IMR-90 (cell line): ENCODE results near the gene STXBP2. TPM values are rescaled to one million over a fixed set of nuclear protein-coding genes. Genes with fewer than 3 reads are reported as not detected.

Experiments used
- ATAC-seq: fragments of 200-7000 bp; cut with Tn5 transposase; 2 replicates; pipeline ENCODE4 v1.9.1; 2020; ENCODE audit warnings: low read depth, mild to moderate bottlenecking, moderate library complexity
- BruUV-seq: library from RNA; stranded (reverse); fragments of 400-500 nt; replicated peaks from 2 replicates; lab custom pipeline; 2021; lab: Mats Ljungman, UMichigan
- CTCF ChIA-PET: fragments of 300-600 bp; formaldehyde crosslinking; extraction: SDS; loops from one replicate; lab custom pipeline; 2021; ENCODE audit warnings: antibody characterized with exemption; lab: Yijun Ruan, JAX
- POLR2A ChIA-PET: fragments of 300-600 bp; sonication (Branson Sonifier 250); formaldehyde crosslinking; loops from one replicate; lab custom pipeline; 2022; ENCODE audit warnings: antibody characterized with exemption; ENCODE audit not compliant: unreplicated experiment; lab: Charles Lee
- DNase-seq: peaks from one replicate; pipeline ENCODE4 v3.0.0; 2013
- H2AFZ ChIP-seq: replicated peaks from 2 replicates; pipeline ENCODE3; 2013; ENCODE audit warnings: low read length, mild to moderate bottlenecking; ENCODE audit not compliant: poor library complexity
- H2AK5ac ChIP-seq: 2 replicates; pipeline ENCODE4 v1.6.1; 2013; ENCODE audit warnings: low read depth, low read length, inconsistent platforms
- H2AK9ac ChIP-seq: replicated peaks from 2 replicates; pipeline ENCODE3; 2013; ENCODE audit warnings: mild to moderate bottlenecking, low read depth, low read length, moderate library complexity; ENCODE audit not compliant: poor library complexity
- H2BK120ac ChIP-seq: 2 replicates; pipeline ENCODE4 v1.6.1; 2013; ENCODE audit warnings: low read depth, low read length, inconsistent platforms
- H2BK15ac ChIP-seq: 3 replicates; pipeline ENCODE4 v1.6.1; 2013; ENCODE audit warnings: low read depth, low read length, inconsistent platforms
- H2BK20ac ChIP-seq: 2 replicates; pipeline ENCODE4 v1.6.1; 2013; ENCODE audit warnings: low read depth, mild to moderate bottlenecking, inconsistent platforms, low read length, moderate library complexity
- H2BK5ac ChIP-seq: 2 replicates; pipeline ENCODE4 v1.6.1; 2013; ENCODE audit warnings: mild to moderate bottlenecking, low read depth, low read length, inconsistent platforms; ENCODE audit not compliant: poor library complexity, severe bottlenecking
- H3K14ac ChIP-seq: replicated peaks from 2 replicates; pipeline ENCODE4 v1.6.1; 2013; ENCODE audit warnings: low read depth, low read length, inconsistent platforms
- H3K18ac ChIP-seq: 2 replicates; pipeline ENCODE4 v1.6.1; 2013; ENCODE audit warnings: low read depth, low read length, control low read depth
- H3K23ac ChIP-seq: 2 replicates; pipeline ENCODE4 v1.6.1; 2013; ENCODE audit warnings: low read depth, low read length, inconsistent platforms
- H3K27ac ChIP-seq: 2 replicates; pipeline ENCODE4 v1.5.1; 2013; ENCODE audit warnings: mild to moderate bottlenecking, control low read depth, low read length; ENCODE audit not compliant: insufficient read depth
- H3K27me3 ChIP-seq: 2 replicates; pipeline ENCODE4 v1.6.1; 2013; ENCODE audit warnings: low read length; ENCODE audit not compliant: control insufficient read depth, insufficient read depth
- H3K36me3 ChIP-seq: 2 replicates; pipeline ENCODE4 v1.6.1; 2013; ENCODE audit warnings: low read length, mixed read lengths; ENCODE audit not compliant: control insufficient read depth, insufficient read depth
- H3K4ac ChIP-seq: 2 replicates; pipeline ENCODE4 v1.6.1; 2013; ENCODE audit warnings: low read depth, low read length, inconsistent platforms
- H3K4me1 ChIP-seq: 2 replicates; pipeline ENCODE4 v1.6.1; 2013; ENCODE audit warnings: low read length, mixed read lengths; ENCODE audit not compliant: control insufficient read depth, insufficient read depth
- H3K4me2 ChIP-seq: 2 replicates; pipeline ENCODE4 v1.6.1; 2013; ENCODE audit warnings: low read depth, mild to moderate bottlenecking, control low read depth, low read length, moderate library complexity
- H3K4me3 ChIP-seq: 2 replicates; pipeline ENCODE4 v1.5.1; 2013; ENCODE audit warnings: low read depth, mild to moderate bottlenecking, control low read depth, low read length, moderate library complexity; ENCODE audit not compliant: insufficient read depth
- H3K56ac ChIP-seq: 2 replicates; pipeline ENCODE4 v1.6.1; 2013; ENCODE audit warnings: low read length, inconsistent platforms; ENCODE audit not compliant: insufficient read depth; ENCODE audit errors: extremely low read depth
- H3K79me1 ChIP-seq, 2 experiments: 2 replicates each; pipeline ENCODE4 v1.6.1; 2013; ENCODE audit warnings: low read length in 2 of 2, inconsistent platforms in 1 of 2, low read depth in 1 of 2
- H3K9ac ChIP-seq: 2 replicates; pipeline ENCODE4 v1.6.1; 2013; ENCODE audit warnings: low read depth, low read length, control low read depth
- H3K9me1 ChIP-seq: 2 replicates; pipeline ENCODE4 v1.6.1; 2013; ENCODE audit warnings: low read length, inconsistent platforms; ENCODE audit not compliant: insufficient read depth
- H3K9me3 ChIP-seq: 2 replicates; pipeline ENCODE4 v1.6.1; 2013; ENCODE audit warnings: low read length; ENCODE audit not compliant: control insufficient read depth, insufficient read depth
- H4K20me1 ChIP-seq: 2 replicates; pipeline ENCODE4 v1.6.1; 2013; ENCODE audit warnings: low read length, inconsistent platforms; ENCODE audit not compliant: insufficient read depth
- H4K5ac ChIP-seq: 2 replicates; pipeline ENCODE4 v1.6.1; 2013; ENCODE audit warnings: mild to moderate bottlenecking, low read depth, low read length, control low read depth
- H4K8ac ChIP-seq, 2 experiments: 2 replicates each; pipeline ENCODE4 v1.6.1; 2013; ENCODE audit warnings: low read depth in 2 of 2, low read length in 2 of 2, control low read depth in 1 of 2, inconsistent platforms in 1 of 2
- H4K91ac ChIP-seq: 2 replicates; pipeline ENCODE4 v1.6.1; 2013; ENCODE audit warnings: low read depth, low read length, inconsistent platforms; ENCODE audit not compliant: insufficient read depth
- CEBPB ChIP-seq: IDR thresholded peaks from 2 replicates; pipeline ENCODE4 v1.6.1; 2012; ENCODE audit warnings: low read depth, low read length, improper control_type of control experiment
- MAZ ChIP-seq: IDR thresholded peaks from 2 replicates; pipeline ENCODE4 v1.6.1; 2012; ENCODE audit warnings: low read depth, mild to moderate bottlenecking, low read length, improper control_type of control experiment, moderate library complexity, borderline replicate concordance
- POLR2A ChIP-seq: IDR thresholded peaks from 2 replicates; pipeline ENCODE4 v1.6.1; 2012; ENCODE audit warnings: mild to moderate bottlenecking, low read depth, low read length
- RAD21 ChIP-seq: IDR thresholded peaks from 2 replicates; pipeline ENCODE4 v1.6.1; 2012; ENCODE audit warnings: low read length, improper control_type of control experiment
- RCOR1 ChIP-seq: IDR thresholded peaks from 2 replicates; pipeline ENCODE4 v1.6.1; 2012; ENCODE audit warnings: mild to moderate bottlenecking, low read length, improper control_type of control experiment; ENCODE audit not compliant: insufficient replicate concordance
- SMC3 ChIP-seq: fragments of 150-350 bp; IDR thresholded peaks from 2 replicates; pipeline ENCODE4 v1.6.1; 2016; ENCODE audit warnings: low read depth, mild to moderate bottlenecking, antibody characterized with exemption, low read length, moderate library complexity
- WGBS, 2 experiments: methylation state at CpG; one replicate each; pipeline versions ENCODE4 v1.1.5 to v1.1.7; 2013; ENCODE audit warnings: missing lambda C conversion rate in 2 of 2; ENCODE audit not compliant: insufficient read length in 1 of 2; ENCODE audit errors: extremely low coverage in 2 of 2; 5-methylcytosine and 5-hydroxymethylcytosine counted together
- dilution Hi-C: fragments of 300-500 bp; cut with HindIII; formaldehyde crosslinking; loops from one replicate; pipeline ENCODE4 v1.14.3; 2018; ENCODE audit warnings: low sequenced_read_pairs; ENCODE audit not compliant: unreplicated experiment
- in situ Hi-C: fragments of 300-500 bp; cut with MboI; formaldehyde crosslinking; loops from 3 replicates; pipeline ENCODE4 v1.14.3; 2019; ENCODE audit warnings: low sequenced_read_pairs, inconsistent platforms, mixed read lengths
- intact Hi-C: fragments of 100-400 bp; cut with micrococcal nuclease; formaldehyde crosslinking; loops from 2 replicates; pipeline ENCODE4 v1.10.0; 2022
- polyA plus RNA-seq, 3 experiments: library from polyadenylated mRNA; depleted of rRNA; stranded (reverse); fragments of >200 nt; gene quantifications; 2 replicates each; pipeline ENCODE4 v1.2.3, GENCODE V29; 2012; ENCODE audit warnings: low replicate concordance in 1 of 3
- total RNA-seq: library from RNA; depleted of rRNA; stranded (reverse); fragments of >200 nt; gene quantifications from 2 replicates; pipeline ENCODE4 v1.2.3, GENCODE V29; 2012
- TF ChIP-seq, protein P1 (sequence below): fragments of 150-350 bp; IDR thresholded peaks from 2 replicates; pipeline ENCODE4 v1.6.1; 2017; ENCODE audit warnings: mild to moderate bottlenecking, antibody characterized with exemption, low read length, low read depth
- TF ChIP-seq, protein P2 (sequence below): conservative IDR thresholded peaks from 2 replicates; pipeline ENCODE4 v1.5.1; 2012; ENCODE audit warnings: mild to moderate bottlenecking, low read depth, low read length, improper control_type of control experiment

Gene STXBP2
- total and polyA plus RNA-seq, 2 of the 4 experiments (the other 2 are of a cell fraction): 3.9 to 12.6 TPM

DNA sequence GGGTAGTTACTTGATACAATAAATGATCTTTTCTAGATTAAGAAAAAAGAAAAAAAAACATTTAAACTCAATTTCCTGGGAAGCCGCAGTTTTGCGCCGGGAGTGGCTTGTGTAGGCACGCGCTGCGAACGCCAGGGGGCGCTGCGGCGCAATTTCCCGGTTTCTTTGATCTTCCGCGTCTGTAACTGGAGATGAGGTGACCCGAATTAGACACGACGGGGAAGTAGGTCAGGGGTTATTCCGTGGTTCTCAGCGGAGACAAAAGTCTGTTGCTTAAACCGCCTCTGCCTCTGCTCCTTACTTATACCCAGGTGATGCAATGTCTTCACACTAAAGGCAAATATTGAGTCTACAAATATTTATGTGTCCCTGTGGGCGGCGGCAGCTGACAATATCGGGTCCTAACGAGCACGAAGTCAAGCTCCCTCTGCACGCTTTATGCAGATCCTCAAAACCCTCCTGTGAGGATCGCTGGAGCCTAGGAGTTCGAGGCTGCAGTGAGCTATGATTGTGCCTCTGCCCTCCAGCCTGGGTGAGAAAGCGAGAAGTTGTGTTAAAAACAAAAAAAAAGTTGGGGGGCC, 15.2 kb downstream of the STXBP2 start:
- DNase-seq (peak; percentile 60), ATAC-seq (peak; percentile 90)
- Histone ChIP-seq H3K9ac (no peak overlapping the region), H2BK20ac (no peak overlapping the region), H3K27ac (no peak overlapping the region), H3K4ac (no peak overlapping the region), H3K27me3 (peaks cover 6% of the 10 kb centered on the region; the same call in 1 of the 2 replicates), H3K14ac (0 out of 2 replicates have a peak overlapping the region, but pooled peaks have one; percentile 54), H3K9me1 (no peaks in the 10 kb centered on the region), H3K9me3 (no peaks in the 10 kb centered on the region), H4K8ac (peak overlapping the region in 1 of 2 experiments; percentile 31; a peak in 1 of 4 replicates), H3K18ac (no peak overlapping the region), H3K23ac (no peak overlapping the region), H3K4me2 (peak overlapping the region; percentile 70), H3K4me1 (no peaks in the 10 kb centered on the region), H2BK15ac (no peak overlapping the region), H3K79me1 (no peaks in the 10 kb centered on the region), H4K20me1 (no peaks in the 10 kb centered on the region), H3K4me3 (peak overlapping the region; percentile 8; the same call in 1 of the 2 replicates), H2BK5ac (no peak overlapping the region), H4K91ac (no peak overlapping the region), H3K36me3 (no peaks in the 10 kb centered on the region), H2AK9ac (no peak overlapping the region), H2AFZ (peak overlapping the region; percentile 83), H3K56ac (no peak overlapping the region), H2BK120ac (no peak overlapping the region), H4K5ac (peak overlapping the region; percentile 59; the same call in 1 of the 2 replicates), H2AK5ac (no peak overlapping the region)
- ChIA-PET POLR2A (no interaction called here), CTCF (interaction anchor here (0.7 to 1.4 kb wide), 3 partner anchors 14 to 148 kb away, joined by 3 to 9 read pairs (median 3); partner anchors contain the start of genes PET100 and XAB2)
- no peak for TF ChIP-seq POLR2A
- TF ChIP-seq, protein P1, sequence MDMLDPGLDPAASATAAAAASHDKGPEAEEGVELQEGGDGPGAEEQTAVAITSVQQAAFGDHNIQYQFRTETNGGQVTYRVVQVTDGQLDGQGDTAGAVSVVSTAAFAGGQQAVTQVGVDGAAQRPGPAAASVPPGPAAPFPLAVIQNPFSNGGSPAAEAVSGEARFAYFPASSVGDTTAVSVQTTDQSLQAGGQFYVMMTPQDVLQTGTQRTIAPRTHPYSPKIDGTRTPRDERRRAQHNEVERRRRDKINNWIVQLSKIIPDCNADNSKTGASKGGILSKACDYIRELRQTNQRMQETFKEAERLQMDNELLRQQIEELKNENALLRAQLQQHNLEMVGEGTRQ: no peak
- peak; percentile 62 for TF ChIP-seq RAD21
- no peak for TF ChIP-seq RCOR1
- 0 out of 2 replicates have a peak, but pooled peaks have one; percentile 21 for TF ChIP-seq MAZ
- peak; percentile 79 for TF ChIP-seq CEBPB
- TF ChIP-seq, protein P2, sequence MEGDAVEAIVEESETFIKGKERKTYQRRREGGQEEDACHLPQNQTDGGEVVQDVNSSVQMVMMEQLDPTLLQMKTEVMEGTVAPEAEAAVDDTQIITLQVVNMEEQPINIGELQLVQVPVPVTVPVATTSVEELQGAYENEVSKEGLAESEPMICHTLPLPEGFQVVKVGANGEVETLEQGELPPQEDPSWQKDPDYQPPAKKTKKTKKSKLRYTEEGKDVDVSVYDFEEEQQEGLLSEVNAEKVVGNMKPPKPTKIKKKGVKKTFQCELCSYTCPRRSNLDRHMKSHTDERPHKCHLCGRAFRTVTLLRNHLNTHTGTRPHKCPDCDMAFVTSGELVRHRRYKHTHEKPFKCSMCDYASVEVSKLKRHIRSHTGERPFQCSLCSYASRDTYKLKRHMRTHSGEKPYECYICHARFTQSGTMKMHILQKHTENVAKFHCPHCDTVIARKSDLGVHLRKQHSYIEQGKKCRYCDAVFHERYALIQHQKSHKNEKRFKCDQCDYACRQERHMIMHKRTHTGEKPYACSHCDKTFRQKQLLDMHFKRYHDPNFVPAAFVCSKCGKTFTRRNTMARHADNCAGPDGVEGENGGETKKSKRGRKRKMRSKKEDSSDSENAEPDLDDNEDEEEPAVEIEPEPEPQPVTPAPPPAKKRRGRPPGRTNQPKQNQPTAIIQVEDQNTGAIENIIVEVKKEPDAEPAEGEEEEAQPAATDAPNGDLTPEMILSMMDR: peak; percentile 97
- peak; percentile 71 for TF ChIP-seq SMC3
- intact Hi-C loops: loop anchor here (1.0 kb wide), 2 partner anchors 28 to 147 kb away; partner anchors contain the start of gene TRAPPC5
- in situ Hi-C loops: no loop called here
- dilution Hi-C loops: no loop called here
- WGBS, 2 experiments: 28% methylated on average over 6 of the region's 28 CpGs; no CpG with 5 or more reads in 1 of the 2 experiments
- BruUV-seq: no TSS peak
